ENCODE data around the gene PSG6.
"Not testable (repeated sequence)": the region's sequence is repeated elsewhere in the genome, so short reads cannot be mapped to it uniquely, and the experiment has no call there.

The PSG6 gene

DNA sequence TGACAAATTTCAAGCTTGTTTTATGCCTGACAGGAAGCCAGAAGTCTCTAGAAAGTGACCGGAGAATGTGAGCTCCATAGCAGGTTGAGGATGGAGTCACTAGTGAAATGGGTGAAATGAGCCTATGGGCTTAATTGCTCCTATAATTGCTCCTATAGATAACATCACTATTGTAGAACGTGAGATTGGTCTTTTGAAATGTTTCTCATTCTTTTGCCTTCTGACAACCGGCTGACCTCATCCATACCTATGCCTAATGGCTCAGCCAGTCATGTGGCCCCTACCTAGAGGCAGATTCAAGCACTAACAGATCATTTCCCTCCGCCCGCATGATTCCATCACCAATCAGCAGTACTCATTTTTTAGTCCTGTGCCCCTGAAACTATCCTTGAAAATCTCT, 4.2 kb downstream of the PSG6 start:
- DNase-seq (ENCODE audit: low read depth); H3K4me3 ChIP-seq (ENCODE audit: low read depth, low read length): not testable (repeated sequence)

- DNase-seq (ENCODE audit: low read depth); H3K4me3 ChIP-seq (ENCODE audit: low read depth, low read length): not testable (repeated sequence)
Observed at GRCh38 chr19:42912941-42913340, 4.8 kb downstream of the PSG6 start.

GRCh38 chr19:42911731-42912130, 6.0 kb downstream of the PSG6 start:
- not testable (repeated sequence) for H3K4me3 ChIP-seq (ENCODE audit: low read depth, low read length); DNase-seq (ENCODE audit: low read depth)

DNA sequence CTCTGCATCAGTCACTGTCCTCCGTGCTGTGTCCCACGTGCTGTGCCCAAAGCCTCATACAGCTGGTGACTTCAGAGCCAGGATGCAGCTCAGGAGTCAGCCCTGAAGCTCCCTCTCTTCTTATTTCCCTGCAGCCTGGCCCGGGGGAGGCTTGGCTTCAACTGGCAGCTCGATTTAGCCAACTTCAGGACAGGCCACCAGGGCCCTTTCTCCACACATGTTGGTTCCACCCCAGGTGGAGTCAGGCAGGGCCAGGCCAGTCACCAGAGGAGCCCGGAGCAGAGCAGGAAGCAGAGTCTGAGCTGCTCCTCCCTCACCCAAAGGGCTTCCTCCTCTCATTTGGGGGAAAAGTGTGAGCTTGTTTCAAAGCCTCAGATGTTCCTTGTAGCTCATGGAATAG, 11.5 kb downstream of the PSG6 start:
- H3K4me3 ChIP-seq (ENCODE audit: low read depth, low read length); DNase-seq (ENCODE audit: low read depth): not testable (repeated sequence)

DNA sequence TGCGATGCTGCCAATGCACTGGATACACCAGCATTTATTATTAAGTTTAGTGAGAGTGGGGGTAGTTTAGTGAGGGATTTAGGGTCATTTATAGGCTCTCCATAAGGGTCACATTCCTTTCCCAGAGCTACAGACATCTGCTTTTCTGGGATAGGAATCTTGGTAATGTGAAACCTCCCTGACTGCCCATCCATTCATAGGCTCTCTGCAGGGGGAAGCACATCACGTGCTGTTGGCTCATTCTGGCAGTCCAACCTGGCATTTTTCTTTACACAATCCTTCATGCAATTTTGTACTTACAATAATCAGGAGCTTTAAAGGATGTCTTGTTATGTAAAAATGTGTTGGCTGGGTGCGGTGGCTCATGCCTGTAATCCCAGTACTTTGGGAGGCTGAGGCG, 17.1 kb downstream of the PSG6 start:
- not testable (repeated sequence) for DNase-seq (ENCODE audit: low read depth); H3K4me3 ChIP-seq (ENCODE audit: low read depth, low read length)

- DNase-seq (ENCODE audit: low read depth) = not testable (repeated sequence)
Observed at GRCh38 chr19:42899674-42900073, 18.0 kb downstream of the PSG6 start.

DNA sequence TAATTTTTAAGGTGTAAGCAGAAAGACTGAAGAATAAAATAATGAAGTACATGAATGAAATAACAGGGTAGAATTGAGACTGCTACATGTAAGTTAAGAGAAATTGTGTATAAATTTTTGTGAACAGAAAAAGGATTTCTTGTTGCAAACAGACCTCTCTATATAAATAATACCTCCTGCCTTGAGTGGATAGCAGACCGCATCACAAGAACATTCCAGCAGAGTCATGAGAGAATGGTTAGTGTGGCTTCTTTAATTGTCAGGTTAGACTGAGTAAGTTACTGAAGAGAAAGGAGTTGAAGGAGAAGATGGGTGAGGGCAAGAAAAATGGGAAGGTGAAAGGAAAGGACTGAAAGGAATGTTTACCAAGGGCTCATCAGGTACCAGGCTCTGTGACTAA, 18.6 kb downstream of the PSG6 start:
- H3K4me3 ChIP-seq (ENCODE audit: low read depth, low read length); DNase-seq (ENCODE audit: low read depth): not testable (repeated sequence)

More at GRCh38 chr19:42899674-42900073, 18.0 kb downstream of the PSG6 start:
- H3K4me3 ChIP-seq (ENCODE audit: low read depth, low read length) = not testable (repeated sequence)

DNA sequence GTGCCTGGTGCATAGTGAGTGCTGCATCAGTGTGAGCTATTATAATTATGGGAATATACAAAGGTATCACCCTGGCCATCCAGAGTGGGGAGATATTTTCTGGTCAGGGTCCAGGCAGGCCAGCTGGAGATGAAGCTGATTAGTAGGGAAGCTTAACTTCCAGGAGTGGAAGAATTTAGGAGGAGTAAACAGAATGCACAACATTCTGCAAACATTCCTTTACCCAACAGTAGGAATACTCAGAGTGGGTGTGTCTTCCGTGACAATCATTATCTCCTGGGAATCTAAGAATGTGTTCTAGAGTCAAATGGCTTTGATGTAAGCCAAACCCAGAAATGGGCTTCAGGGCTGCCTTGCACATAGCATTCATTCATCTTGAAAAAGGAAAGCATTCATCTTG, 19.0 kb downstream of the PSG6 start:
- H3K4me3 ChIP-seq (ENCODE audit: low read depth, low read length); DNase-seq (ENCODE audit: low read depth): not testable (repeated sequence)

GRCh38 chr19:42897729-42898128, 20.0 kb downstream of the PSG6 start:
- not testable (repeated sequence) for DNase-seq (ENCODE audit: low read depth)

DNA sequence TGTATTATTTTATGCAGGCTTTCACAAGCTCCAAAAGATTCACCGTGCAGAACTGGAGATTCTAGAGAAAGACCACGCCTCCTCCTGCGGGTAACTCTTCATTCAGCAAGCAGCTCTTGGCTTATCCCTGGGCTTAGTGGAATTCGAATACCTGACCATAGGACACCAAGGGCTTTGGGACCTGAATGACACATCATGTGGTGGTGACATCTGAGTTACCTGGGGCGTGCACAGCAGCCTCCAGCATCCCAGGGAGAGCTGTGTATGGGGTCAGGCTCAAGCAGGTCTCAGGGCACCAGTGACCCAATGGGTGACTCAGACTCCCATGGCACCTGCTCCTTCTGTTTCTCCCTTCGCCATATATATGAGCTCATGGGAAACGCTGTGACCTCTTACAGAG, 27.2 kb downstream of the PSG6 start:
- H3K4me3 ChIP-seq (ENCODE audit: low read depth, low read length); DNase-seq (ENCODE audit: low read depth): not testable (repeated sequence)

More at GRCh38 chr19:42897729-42898128, 20.0 kb downstream of the PSG6 start:
- H3K4me3 ChIP-seq (ENCODE audit: low read depth, low read length) = not testable (repeated sequence)

GRCh38 chr19:42887876-42888445, 29.7 kb downstream of the PSG6 start:
- DNase-seq (ENCODE audit: low read depth); H3K4me3 ChIP-seq (ENCODE audit: low read depth, low read length): not testable (repeated sequence)

DNA sequence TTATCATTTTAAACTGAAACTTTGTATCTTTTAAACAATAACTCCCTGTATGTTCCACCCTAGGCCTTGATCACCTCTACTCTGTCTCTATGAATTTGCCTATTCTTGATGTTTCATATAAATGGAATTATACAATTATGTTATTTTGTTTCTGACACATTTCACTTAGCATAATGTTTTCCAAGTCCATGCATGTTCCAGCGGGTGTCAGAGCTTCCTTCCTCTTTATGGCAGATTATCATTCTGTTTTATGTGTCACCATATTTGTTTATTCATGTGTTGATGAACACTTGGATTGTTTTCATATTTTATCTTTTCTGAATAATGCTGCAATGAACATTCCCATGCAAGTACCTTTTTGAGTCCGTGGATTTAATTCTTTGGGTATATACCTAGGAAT, 35.0 kb downstream of the PSG6 start:
- not testable (repeated sequence) for DNase-seq (ENCODE audit: low read depth)

GRCh38 chr19:42882010-42882409, 35.7 kb downstream of the PSG6 start:
- H3K4me3 ChIP-seq (ENCODE audit: low read depth, low read length); DNase-seq (ENCODE audit: low read depth): not testable (repeated sequence)

More for the DNA sequence above, 35.0 kb downstream of the PSG6 start:
- H3K4me3 ChIP-seq (ENCODE audit: low read depth, low read length) = not testable (repeated sequence)

DNA sequence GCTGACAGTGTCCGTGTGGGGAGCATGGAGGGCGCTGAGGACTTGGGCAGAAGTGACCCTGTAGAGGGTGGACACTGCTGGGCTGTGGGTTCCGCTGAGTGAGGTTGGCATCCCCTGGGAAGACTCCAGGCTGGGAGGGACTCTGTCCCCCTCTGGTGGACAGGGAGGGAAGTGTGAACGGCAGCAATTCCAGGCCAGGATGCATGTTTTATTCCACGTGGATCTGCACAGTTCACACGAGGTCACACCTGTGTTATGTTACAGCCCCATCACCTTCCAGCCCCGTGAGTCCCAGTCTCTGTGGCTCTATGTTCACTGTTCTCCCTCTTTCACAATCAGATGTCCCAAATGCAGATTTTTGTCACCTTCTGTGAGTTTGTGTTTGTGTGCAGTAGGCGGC, 36.4 kb downstream of the PSG6 start:
- not testable (repeated sequence) for H3K4me3 ChIP-seq (ENCODE audit: low read depth, low read length); DNase-seq (ENCODE audit: low read depth)

DNA sequence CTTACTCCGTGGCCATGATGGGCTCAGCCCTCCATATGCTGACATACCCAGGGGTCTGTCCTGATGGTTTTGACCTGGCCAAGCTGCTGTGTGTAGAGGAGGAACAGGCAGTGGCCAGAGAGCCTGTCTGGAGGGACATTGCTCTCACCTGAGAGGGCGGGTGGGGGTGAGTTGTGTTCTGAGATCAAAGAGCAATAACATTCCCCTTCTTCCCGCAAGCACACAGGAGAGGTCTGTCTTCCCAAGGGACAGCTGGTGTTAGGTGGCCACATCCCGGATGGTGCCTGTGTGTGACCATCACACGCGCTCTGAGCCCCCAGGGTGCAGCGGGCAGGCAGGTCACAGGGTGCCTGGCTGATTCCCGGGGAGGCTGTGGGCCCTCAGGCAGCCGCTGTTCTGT, 37.1 kb downstream of the PSG6 start:
- not testable (repeated sequence) for DNase-seq (ENCODE audit: low read depth)

DNA sequence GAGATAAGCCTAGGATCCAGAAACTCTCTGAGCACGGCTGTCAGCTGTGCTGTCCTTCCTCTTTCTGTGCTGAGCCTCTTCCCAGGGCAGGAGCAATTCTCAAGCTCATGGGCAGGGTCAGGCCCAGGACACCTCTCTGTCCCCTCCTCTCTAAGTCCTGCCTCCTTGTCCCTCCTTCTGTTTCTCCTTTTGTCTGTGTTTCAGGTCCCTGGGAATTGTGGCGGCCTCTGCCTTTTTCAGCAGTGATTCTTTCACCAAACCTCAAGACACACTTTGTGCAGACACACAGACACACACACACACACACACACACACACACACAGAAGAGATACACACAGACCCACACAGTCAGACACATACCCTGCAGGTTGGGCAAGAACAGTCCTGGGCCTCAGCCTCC, 38.1 kb downstream of the PSG6 start, which contains the start of gene PSG1:
Gene PSG1, minus strand, starts transcription at position 101 of the 400 bp plus-strand sequence. CDS start 132 bp downstream, outside the sequence.
- no peak for DNase-seq (ENCODE audit: low read depth)
- H3K4me3 ChIP-seq (ENCODE audit: low read depth, low read length) = no peak within 1 kb of the TSS

More for the DNA sequence above, 37.1 kb downstream of the PSG6 start:
- not testable (repeated sequence) for H3K4me3 ChIP-seq (ENCODE audit: low read depth, low read length)

DNA sequence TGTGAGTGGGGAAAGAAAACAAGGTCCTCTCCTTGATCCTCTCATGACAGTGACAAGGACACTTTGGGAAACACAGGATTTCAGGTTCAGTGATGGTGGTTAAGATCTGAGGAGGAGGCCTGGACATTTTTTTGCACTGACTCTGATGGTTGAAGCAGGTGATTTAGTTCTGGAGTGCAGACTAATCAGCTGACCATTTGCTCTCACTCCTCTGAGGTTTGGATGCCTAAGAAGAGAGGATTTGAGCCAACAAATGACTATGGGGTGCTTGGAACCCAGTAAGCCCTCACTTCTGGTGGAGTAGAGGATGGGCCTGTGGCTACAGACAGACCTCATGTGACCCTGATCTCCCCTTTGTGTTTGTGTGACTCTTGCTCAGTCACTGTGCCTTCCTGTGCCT, 41.1 kb downstream of the PSG6 start:
- DNase-seq (ENCODE audit: low read depth); H3K4me3 ChIP-seq (ENCODE audit: low read depth, low read length): not testable (repeated sequence)

DNA sequence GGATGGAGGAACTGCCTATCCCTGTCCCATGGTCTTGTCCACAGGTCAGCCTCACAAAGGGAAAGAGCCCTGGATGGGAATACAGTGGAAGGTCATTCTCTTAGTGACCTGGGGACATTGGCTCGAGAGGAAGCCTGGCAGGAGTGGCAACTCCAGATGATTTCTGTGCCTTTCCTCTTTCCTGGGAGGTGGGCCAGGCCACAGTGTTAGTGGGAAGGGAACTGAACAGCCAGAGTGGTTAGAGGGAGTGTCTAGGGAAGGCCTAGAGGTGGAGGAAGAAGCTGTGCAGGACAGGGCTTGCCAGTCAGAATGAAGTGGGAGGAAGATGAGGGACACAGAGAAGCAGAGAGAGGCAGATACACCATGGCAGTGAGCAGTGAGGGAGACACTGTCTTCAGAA, 41.8 kb downstream of the PSG6 start:
- H3K4me3 ChIP-seq (ENCODE audit: low read depth, low read length); DNase-seq (ENCODE audit: low read depth): not testable (repeated sequence)

- DNase-seq (ENCODE audit: low read depth) = peak; percentile 25
- not testable (repeated sequence) for H3K4me3 ChIP-seq (ENCODE audit: low read depth, low read length)
Observed at GRCh38 chr19:42874901-42875813, 42.5 kb downstream of the PSG6 start.

DNA sequence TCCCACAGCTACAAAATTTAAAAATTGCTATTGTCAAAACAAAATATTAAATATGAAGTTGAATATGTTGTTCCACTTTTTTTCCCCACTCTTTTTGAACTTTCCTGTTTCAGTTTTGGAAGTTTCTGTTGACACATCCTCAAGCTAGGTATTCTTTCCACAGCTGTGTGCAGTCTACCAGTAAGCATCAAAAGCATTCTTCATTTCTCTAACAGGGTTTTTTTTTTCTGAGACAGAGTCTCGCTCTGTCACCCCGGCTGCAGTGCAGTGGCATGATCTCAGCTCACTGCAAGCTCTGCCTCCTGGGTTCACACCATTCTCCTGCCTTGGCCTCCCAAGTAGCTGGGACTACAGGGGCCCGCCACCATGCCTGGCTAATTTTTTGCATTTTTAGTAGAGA, 43.6 kb downstream of the PSG6 start:
- DNase-seq (ENCODE audit: low read depth); H3K4me3 ChIP-seq (ENCODE audit: low read depth, low read length): not testable (repeated sequence)
